GM19397 (cell line): ENCODE results near the gene SLC18A3.
A peak's percentile ranks its signal among the peaks of the same experiment; 100 is the strongest.

ENCODE experiments used
- ATAC-seq: cut with Tn5 transposase; IDR thresholded peaks from one replicate; pipeline ENCODE4 v1.9.1; 2021; ENCODE audit warnings: mild to moderate bottlenecking, moderate library complexity; ENCODE audit not compliant: unreplicated experiment

SLC18A3 gene

GRCh38 chr10:49610114-49610457 lies at the start of gene SLC18A3:
Gene SLC18A3, plus strand, starts transcription at chr10:49610310. Its CDS starts 431 bp downstream, at chr10:49610741.
- ATAC-seq, result no peak

GRCh38 chr10:49560526-49560925 lies 49.6 kb upstream of the SLC18A3 start:
- no peak for ATAC-seq

GRCh38 chr10:49562893-49563292 lies 47.2 kb upstream of the SLC18A3 start:
- ATAC-seq, result no peak

- ATAC-seq, result no peak
Observed at GRCh38 chr10:49564461-49565009, 45.6 kb upstream of the SLC18A3 start.

- ATAC-seq, result no peak
Observed at GRCh38 chr10:49567810-49568209, 42.3 kb upstream of the SLC18A3 start.

GRCh38 chr10:49568235-49568634 lies 41.9 kb upstream of the SLC18A3 start:
- no peak for ATAC-seq

GRCh38 chr10:49569031-49569631 lies 41.0 kb upstream of the SLC18A3 start:
- ATAC-seq, result no peak

GRCh38 chr10:49571388-49571787 lies 38.7 kb upstream of the SLC18A3 start:
- ATAC-seq, result no peak

GRCh38 chr10:49572594-49573114 lies 37.5 kb upstream of the SLC18A3 start:
- no peak for ATAC-seq

- ATAC-seq, result no peak
Observed at GRCh38 chr10:49575489-49576072, 34.5 kb upstream of the SLC18A3 start.

- no peak for ATAC-seq
Observed at GRCh38 chr10:49577182-49577925, 32.8 kb upstream of the SLC18A3 start.

GRCh38 chr10:49578392-49578791 lies 31.7 kb upstream of the SLC18A3 start:
- ATAC-seq, result no peak

GRCh38 chr10:49579621-49580020 lies 30.5 kb upstream of the SLC18A3 start:
- ATAC-seq, result no peak

GRCh38 chr10:49585387-49585786 lies 24.7 kb upstream of the SLC18A3 start:
- no peak for ATAC-seq

- ATAC-seq, result no peak
Observed at GRCh38 chr10:49587981-49588380, 22.1 kb upstream of the SLC18A3 start.

- peak; percentile 68 for ATAC-seq
Observed at GRCh38 chr10:49592726-49593563, 17.2 kb upstream of the SLC18A3 start.

GRCh38 chr10:49593564-49593875 lies 16.6 kb upstream of the SLC18A3 start:
- ATAC-seq, result no peak

- no peak for ATAC-seq
Observed at GRCh38 chr10:49593998-49594397, 16.1 kb upstream of the SLC18A3 start.

GRCh38 chr10:49594594-49594993 lies 15.5 kb upstream of the SLC18A3 start:
- ATAC-seq, result no peak

- no peak for ATAC-seq
Observed at GRCh38 chr10:49595003-49595712, 15.0 kb upstream of the SLC18A3 start.
